ENCODE measurements around the gene ZNRF4.

DNA sequence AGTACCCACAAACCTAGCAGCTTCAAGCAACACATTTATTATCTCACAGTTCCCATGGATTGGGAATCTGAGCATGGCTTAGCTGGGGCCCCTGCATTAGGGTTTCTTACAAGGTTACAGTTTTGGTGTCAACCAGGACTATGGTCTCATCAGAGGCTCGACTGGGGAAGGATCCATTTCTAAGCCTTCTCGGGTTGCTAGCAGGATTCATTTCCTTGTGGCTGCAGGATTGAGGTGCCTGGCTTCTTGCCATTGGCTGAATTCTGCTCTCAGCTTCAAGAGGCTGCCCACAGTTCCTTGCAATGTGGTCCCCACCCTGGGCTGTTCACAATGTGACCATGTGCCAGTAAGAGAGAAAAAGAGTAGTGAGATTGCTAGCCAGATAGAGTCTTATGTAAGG lies 26.7 kb downstream of the ZNRF4 start:
- no peak for TF ChIP-seq POLR2A (IDR thresholded peaks at IDR 0.05)
- TF ChIP-seq, protein P1, sequence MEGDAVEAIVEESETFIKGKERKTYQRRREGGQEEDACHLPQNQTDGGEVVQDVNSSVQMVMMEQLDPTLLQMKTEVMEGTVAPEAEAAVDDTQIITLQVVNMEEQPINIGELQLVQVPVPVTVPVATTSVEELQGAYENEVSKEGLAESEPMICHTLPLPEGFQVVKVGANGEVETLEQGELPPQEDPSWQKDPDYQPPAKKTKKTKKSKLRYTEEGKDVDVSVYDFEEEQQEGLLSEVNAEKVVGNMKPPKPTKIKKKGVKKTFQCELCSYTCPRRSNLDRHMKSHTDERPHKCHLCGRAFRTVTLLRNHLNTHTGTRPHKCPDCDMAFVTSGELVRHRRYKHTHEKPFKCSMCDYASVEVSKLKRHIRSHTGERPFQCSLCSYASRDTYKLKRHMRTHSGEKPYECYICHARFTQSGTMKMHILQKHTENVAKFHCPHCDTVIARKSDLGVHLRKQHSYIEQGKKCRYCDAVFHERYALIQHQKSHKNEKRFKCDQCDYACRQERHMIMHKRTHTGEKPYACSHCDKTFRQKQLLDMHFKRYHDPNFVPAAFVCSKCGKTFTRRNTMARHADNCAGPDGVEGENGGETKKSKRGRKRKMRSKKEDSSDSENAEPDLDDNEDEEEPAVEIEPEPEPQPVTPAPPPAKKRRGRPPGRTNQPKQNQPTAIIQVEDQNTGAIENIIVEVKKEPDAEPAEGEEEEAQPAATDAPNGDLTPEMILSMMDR (IDR thresholded peaks at IDR 0.05) = no peak
